Measurements from ENCODE around the gene ISOC1.

Gene ISOC1

DNA sequence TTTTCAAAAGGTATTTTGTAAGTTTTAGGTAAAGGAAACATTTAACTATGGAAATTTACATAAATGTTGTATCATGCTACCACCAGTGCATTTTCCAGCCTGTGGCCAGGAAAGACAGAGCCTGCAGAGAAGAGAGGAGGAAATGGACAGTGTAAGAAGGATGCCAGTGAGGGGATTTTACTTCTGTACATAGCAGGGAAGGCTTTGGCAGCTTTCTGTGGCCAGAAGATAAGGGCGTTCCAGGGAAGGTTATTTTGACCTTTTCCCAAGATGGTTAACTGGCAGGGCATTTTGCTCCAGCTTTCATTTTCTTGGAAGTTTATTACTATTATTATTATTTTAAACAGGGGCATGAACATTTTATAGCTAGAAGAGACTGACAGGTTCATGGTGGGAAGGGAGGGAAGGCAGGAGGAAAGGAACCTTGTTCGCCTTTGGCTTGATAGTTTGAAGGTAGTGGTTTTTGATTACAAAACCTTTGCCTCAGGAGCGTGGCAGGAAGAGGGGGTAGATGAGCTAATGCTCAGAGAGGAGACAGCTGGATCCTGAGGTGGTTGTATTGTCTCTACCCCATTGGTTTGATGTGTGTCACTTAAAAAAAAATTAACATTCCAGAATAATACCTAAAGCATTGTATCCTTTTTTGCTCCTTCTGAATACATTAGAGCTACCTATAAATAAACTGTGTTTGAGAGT lies 4.1 kb downstream of the ISOC1 start:
- Histone ChIP-seq H3K27me3 (ENCODE audit: insufficient read depth, poor library complexity, severe bottlenecking) (no peaks in the 10 kb centered on the region), H3K36me3 (ENCODE audit: low read depth) (no peaks in the 10 kb centered on the region), H3K9me3 (ENCODE audit: severe bottlenecking) (no peaks in the 10 kb centered on the region), H3K4me3 (ENCODE audit: severe bottlenecking) (no peak overlapping the region), H3K27ac (ENCODE audit: poor library complexity, severe bottlenecking) (no peak overlapping the region), H3K4me1 (ENCODE audit: insufficient read depth, poor library complexity, severe bottlenecking) (peaks cover 9% of the 10 kb centered on the region)
- ATAC-seq (ENCODE audit: low read depth) (no peak), DNase-seq (ENCODE audit: low spot score) (no peak)
- TF ChIP-seq, protein P1, sequence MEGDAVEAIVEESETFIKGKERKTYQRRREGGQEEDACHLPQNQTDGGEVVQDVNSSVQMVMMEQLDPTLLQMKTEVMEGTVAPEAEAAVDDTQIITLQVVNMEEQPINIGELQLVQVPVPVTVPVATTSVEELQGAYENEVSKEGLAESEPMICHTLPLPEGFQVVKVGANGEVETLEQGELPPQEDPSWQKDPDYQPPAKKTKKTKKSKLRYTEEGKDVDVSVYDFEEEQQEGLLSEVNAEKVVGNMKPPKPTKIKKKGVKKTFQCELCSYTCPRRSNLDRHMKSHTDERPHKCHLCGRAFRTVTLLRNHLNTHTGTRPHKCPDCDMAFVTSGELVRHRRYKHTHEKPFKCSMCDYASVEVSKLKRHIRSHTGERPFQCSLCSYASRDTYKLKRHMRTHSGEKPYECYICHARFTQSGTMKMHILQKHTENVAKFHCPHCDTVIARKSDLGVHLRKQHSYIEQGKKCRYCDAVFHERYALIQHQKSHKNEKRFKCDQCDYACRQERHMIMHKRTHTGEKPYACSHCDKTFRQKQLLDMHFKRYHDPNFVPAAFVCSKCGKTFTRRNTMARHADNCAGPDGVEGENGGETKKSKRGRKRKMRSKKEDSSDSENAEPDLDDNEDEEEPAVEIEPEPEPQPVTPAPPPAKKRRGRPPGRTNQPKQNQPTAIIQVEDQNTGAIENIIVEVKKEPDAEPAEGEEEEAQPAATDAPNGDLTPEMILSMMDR (IDR thresholded peaks at IDR 0.05; ENCODE audit: poor library complexity, severe bottlenecking), result no peak

DNA sequence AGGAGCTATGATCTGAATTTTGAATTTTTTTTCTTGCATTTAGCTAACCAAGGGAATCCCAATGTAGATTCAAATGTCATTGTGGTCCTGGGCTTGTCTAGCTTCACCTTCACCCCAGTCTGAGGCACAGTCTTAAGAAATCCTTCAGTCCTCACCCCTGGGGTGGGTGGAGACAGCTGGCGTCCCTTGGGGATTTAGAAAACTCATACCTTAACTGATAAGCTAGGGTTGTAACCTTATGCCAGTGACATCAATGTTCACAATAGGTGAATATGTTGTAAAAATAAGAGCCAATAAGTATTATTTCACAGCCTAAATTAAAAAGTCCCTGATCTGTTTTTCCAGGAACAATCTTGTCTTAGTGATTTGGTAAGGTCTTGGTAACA lies 4.6 kb downstream of the ISOC1 start:
- TF ChIP-seq, protein P1 (IDR thresholded peaks at IDR 0.05; ENCODE audit: poor library complexity, severe bottlenecking), result no peak
- Histone ChIP-seq H3K4me3 (ENCODE audit: severe bottlenecking) (no peak overlapping the region), H3K9me3 (ENCODE audit: severe bottlenecking) (no peaks in the 10 kb centered on the region), H3K27ac (ENCODE audit: poor library complexity, severe bottlenecking) (no peak overlapping the region), H3K27me3 (ENCODE audit: insufficient read depth, poor library complexity, severe bottlenecking) (no peaks in the 10 kb centered on the region), H3K36me3 (ENCODE audit: low read depth) (no peaks in the 10 kb centered on the region), H3K4me1 (ENCODE audit: insufficient read depth, poor library complexity, severe bottlenecking) (peaks cover 9% of the 10 kb centered on the region)
- DNase-seq (ENCODE audit: low spot score), result no peak
- ATAC-seq (ENCODE audit: low read depth), result no peak

DNA sequence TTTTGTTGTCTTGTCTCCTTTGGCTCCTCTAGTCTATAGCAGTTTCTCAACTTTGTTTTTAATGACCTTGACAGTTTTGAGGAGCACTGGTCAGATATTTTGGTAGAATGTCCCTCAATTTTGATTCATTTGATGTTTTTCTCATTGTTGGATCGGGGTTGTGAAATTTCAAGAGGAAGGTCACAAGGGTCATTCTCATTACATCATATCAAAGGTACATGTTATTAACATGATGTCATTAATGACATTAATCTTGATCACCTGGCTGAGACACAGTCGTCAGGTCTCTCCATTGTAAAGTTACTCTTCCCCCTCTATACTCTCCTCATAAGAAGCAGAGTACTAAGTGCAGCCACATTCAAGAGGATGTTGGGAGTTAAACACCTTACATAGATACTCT lies 7.2 kb downstream of the ISOC1 start:
- no peak overlapping the region for H3K27ac ChIP-seq (ENCODE audit: poor library complexity, severe bottlenecking)

DNA sequence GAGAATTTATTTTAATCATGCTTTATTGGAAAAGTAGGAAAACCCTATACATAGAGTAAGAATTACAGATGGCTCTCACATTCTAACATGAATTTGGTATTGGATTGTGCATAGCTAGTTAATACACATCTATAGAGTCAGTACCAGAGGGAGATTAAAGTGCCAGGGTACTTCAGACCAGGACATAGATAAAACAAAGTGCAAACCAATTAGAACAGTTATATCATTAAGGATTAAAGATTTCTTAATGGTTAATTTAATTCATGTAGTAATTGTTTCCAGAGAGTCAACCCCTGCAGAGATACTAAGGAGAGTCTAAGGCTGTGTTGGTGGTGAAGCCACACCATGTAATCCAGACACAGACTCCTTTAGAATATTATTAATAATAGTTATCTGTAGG lies 8.8 kb downstream of the ISOC1 start:
- Histone ChIP-seq H3K27me3 (ENCODE audit: insufficient read depth, poor library complexity, severe bottlenecking) (no peaks in the 10 kb centered on the region), H3K27ac (ENCODE audit: poor library complexity, severe bottlenecking) (no peak overlapping the region), H3K4me3 (ENCODE audit: severe bottlenecking) (no peak overlapping the region), H3K4me1 (ENCODE audit: insufficient read depth, poor library complexity, severe bottlenecking) (no peaks in the 10 kb centered on the region), H3K9me3 (ENCODE audit: severe bottlenecking) (no peaks in the 10 kb centered on the region), H3K36me3 (ENCODE audit: low read depth) (peaks cover 21% of the 10 kb centered on the region)
- ATAC-seq (ENCODE audit: low read depth) (no peak), DNase-seq (ENCODE audit: low spot score) (no peak)
- TF ChIP-seq, protein P1 (IDR thresholded peaks at IDR 0.05; ENCODE audit: poor library complexity, severe bottlenecking), result no peak

More for the DNA sequence above, 7.2 kb downstream of the ISOC1 start:
- Histone ChIP-seq H3K9me3 (ENCODE audit: severe bottlenecking) (no peaks in the 10 kb centered on the region), H3K4me1 (ENCODE audit: insufficient read depth, poor library complexity, severe bottlenecking) (no peaks in the 10 kb centered on the region), H3K27me3 (ENCODE audit: insufficient read depth, poor library complexity, severe bottlenecking) (no peaks in the 10 kb centered on the region), H3K4me3 (ENCODE audit: severe bottlenecking) (no peak overlapping the region), H3K36me3 (ENCODE audit: low read depth) (peaks cover 15% of the 10 kb centered on the region)
- TF ChIP-seq, protein P1 (IDR thresholded peaks at IDR 0.05; ENCODE audit: poor library complexity, severe bottlenecking), result no peak
- ATAC-seq (ENCODE audit: low read depth), result no peak
- no peak for DNase-seq (ENCODE audit: low spot score)

DNA sequence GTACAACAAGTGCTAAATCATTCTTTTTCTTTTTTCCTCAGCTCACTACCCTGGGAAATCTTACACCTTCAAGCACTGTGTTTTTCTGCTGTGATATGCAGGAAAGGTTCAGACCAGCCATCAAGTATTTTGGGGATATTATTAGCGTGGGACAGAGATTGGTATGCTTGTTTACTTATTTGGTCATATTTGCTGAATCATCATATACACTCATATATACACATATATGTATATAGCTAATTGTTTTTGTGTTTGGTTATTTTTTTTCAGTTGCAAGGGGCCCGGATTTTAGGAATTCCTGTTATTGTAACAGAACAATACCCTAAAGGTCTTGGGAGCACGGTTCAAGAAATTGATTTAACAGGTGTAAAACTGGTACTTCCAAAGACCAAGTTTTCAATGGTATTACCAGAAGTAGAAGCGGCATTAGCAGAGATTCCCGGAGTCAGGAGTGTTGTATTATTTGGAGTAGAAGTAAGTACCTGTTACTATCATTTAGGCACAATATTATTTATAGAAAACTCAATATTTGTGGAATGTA lies 10.4 kb downstream of the ISOC1 start:
- H3K9me3 ChIP-seq (ENCODE audit: severe bottlenecking), result no peaks in the 10 kb centered on the region
- no peak overlapping the region for H3K27ac ChIP-seq (ENCODE audit: poor library complexity, severe bottlenecking)
- TF ChIP-seq, protein P1 (IDR thresholded peaks at IDR 0.05; ENCODE audit: poor library complexity, severe bottlenecking), result no peak
- ATAC-seq (ENCODE audit: low read depth), result no peak
- no peak overlapping the region for H3K4me3 ChIP-seq (ENCODE audit: severe bottlenecking)
- H3K4me1 ChIP-seq (ENCODE audit: insufficient read depth, poor library complexity, severe bottlenecking), result no peaks in the 10 kb centered on the region
- peaks cover 21% of the 10 kb centered on the region for H3K36me3 ChIP-seq (ENCODE audit: low read depth)
- no peaks in the 10 kb centered on the region for H3K27me3 ChIP-seq (ENCODE audit: insufficient read depth, poor library complexity, severe bottlenecking)
- DNase-seq (ENCODE audit: low spot score), result no peak
